ENCODE measurements around the gene ZBTB42.

ZBTB42 gene

DNA sequence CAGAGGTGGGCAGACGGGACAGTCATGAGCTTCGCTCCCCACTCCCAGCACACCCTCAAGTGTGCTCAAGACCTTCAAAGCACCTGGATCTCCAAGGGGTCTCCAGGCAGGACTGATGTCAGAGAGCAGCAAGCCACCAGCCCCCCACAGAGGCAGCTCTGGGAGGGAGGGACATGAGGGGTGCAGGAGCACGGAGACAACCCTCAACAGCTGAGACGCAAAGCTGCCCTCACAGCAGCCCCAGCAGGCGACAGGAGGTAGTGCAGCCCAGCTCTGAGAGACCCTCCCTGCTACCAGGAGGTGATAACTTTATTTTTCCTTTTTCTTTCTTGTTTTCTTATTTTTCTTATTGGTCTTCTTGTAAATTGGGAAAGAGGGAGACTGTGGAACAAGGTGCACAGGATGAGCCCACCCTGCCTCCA lies 30.0 kb upstream of the ZBTB42 start:
- no peaks in the 10 kb centered on the region for H3K9me3 ChIP-seq (ENCODE audit: control insufficient read depth, low read length)
- no peak overlapping the region for H3K4me3 ChIP-seq (ENCODE audit: extremely low read depth, insufficient read depth, low read length, poor library complexity, severe bottlenecking)
- H3K4me1 ChIP-seq (ENCODE audit: control insufficient read depth, insufficient read depth, low read length, poor library complexity, severe bottlenecking) = peaks cover 15% of the 10 kb centered on the region
- H3K27ac ChIP-seq (ENCODE audit: low read depth, low read length, severe bottlenecking) = no peak overlapping the region
- peaks cover 55% of the 10 kb centered on the region for H3K36me3 ChIP-seq (ENCODE audit: control insufficient read depth, insufficient read depth, low read length)
- 86 to 93% methylated on average over 3 to 4 of the region's 5 CpGs for WGBS, 2 experiments (ENCODE audit: insufficient coverage in 2 of 2)

DNA sequence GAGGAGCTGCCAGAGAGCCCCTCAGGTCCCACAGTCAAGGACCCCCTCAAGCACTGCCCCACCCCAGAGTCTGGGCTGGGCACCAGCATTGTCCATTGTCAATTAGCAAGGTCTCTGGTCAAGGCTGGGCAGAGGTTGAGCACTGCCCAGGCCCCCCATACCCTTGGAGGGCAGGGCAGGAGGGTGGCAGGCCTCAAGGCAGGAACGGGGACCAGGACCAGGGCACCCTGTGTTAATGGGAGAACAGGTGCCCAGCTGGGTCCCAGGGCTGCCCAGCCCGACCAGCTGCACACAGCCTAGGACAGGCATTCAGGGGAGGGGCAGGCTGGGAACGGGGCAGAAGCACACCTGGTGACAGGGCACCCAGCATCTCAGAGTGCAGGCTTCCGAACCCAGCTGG lies 29.5 kb upstream of the ZBTB42 start:
- WGBS, 2 experiments (ENCODE audit: insufficient coverage in 2 of 2) = 100% methylated on average over 4 of the region's 4 CpGs
- Histone ChIP-seq H3K4me3 (ENCODE audit: extremely low read depth, insufficient read depth, low read length, poor library complexity, severe bottlenecking) (no peak overlapping the region), H3K27ac (ENCODE audit: low read depth, low read length, severe bottlenecking) (no peak overlapping the region), H3K36me3 (ENCODE audit: control insufficient read depth, insufficient read depth, low read length) (peaks cover 59% of the 10 kb centered on the region), H3K9me3 (ENCODE audit: control insufficient read depth, low read length) (no peaks in the 10 kb centered on the region), H3K4me1 (ENCODE audit: control insufficient read depth, insufficient read depth, low read length, poor library complexity, severe bottlenecking) (peaks cover 15% of the 10 kb centered on the region)

DNA sequence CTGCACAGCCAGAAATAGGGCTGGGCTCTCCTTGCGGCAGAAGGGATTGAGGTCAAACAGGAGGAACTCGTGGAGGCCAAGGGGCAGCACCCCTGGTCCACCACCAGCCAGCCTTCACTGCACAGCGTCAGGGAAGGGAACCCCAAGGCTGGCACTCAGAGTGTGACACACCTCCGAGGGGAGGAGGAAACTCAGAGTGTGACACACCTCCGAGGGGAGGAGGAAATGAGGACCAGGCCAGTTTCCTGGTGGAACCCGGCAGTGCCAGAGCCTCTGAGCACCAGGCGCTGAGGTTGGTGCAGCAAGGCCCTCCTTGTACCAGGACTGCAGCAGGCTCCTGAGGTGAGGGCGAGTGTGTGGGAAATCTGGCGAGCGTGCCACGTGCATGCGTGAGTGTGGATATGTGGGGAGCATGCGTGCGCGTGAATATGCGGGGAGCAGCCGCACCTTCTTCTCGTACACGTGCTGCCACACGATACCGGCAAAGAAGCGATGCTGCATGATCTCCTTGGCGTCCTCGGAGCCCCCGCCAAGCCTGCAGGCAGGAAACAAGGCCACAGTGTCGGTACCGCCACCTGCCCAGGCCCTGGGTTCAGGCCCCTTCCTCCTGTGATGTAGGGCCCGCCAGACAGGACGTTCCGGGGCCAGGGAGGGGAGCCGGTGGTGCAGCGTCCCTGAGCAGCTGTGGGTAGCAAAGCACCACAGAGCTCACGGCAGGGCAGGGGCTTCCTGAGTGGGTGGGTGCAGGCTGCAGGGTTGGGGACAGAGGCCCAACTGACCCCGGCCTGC lies 28.8 kb upstream of the ZBTB42 start:
- H3K36me3 ChIP-seq (ENCODE audit: control insufficient read depth, insufficient read depth, low read length) = peaks cover 66% of the 10 kb centered on the region
- H3K4me3 ChIP-seq (ENCODE audit: extremely low read depth, insufficient read depth, low read length, poor library complexity, severe bottlenecking) = no peak overlapping the region
- H3K9me3 ChIP-seq (ENCODE audit: control insufficient read depth, low read length) = no peaks in the 10 kb centered on the region
- H3K4me1 ChIP-seq (ENCODE audit: control insufficient read depth, insufficient read depth, low read length, poor library complexity, severe bottlenecking) = peaks cover 15% of the 10 kb centered on the region
- 97 to 98% methylated on average over 29 to 34 of the region's 34 CpGs for WGBS, 2 experiments (ENCODE audit: insufficient coverage in 2 of 2)
- H3K27ac ChIP-seq (ENCODE audit: low read depth, low read length, severe bottlenecking) = no peak overlapping the region

DNA sequence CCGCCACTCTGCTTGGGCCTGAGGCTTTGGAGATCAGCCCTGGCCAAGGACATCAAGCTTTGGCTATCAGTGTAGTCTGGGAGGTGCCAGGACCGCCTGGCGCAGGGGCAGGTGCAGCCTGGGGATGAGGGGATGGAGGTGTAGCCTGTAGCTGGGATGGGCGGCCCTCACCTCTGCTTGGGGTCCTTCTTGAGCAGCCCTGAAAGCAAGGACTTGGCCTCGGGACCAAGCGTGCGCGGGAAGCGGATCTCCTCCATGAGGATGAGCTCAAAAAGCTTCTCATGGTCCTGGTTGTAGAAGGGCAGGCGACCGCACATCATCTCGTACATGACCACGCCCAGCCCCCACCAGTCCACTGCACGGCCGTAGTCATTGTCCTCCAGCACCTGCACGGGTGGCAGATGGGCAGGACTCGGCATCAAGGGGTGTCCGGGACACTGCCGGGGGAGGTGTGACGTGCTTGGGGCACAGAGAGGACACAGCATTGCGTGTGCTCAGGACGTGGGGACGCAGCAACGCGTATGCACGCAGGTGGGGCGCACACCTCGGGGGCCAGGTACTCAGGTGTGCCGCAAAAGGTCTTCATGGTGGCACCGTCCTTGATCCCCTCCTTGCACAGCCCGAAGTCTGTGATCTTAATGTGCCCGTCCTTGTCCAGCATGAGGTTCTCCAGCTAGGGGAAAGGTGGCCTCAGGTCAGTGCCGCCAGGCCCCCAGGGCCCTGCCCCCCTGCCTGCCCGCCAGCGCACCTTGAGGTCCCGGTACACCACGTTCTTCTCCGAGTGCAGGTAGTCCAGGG lies 28.0 kb upstream of the ZBTB42 start:
- Histone ChIP-seq H3K27ac (ENCODE audit: low read depth, low read length, severe bottlenecking) (no peak overlapping the region), H3K9me3 (ENCODE audit: control insufficient read depth, low read length) (no peaks in the 10 kb centered on the region), H3K4me3 (ENCODE audit: extremely low read depth, insufficient read depth, low read length, poor library complexity, severe bottlenecking) (no peak overlapping the region), H3K4me1 (ENCODE audit: control insufficient read depth, insufficient read depth, low read length, poor library complexity, severe bottlenecking) (peaks cover 15% of the 10 kb centered on the region), H3K36me3 (ENCODE audit: control insufficient read depth, insufficient read depth, low read length) (peaks cover 71% of the 10 kb centered on the region)
- WGBS, 2 experiments (ENCODE audit: insufficient coverage in 2 of 2) = 97 to 98% methylated on average over 32 to 38 of the region's 38 CpGs

DNA sequence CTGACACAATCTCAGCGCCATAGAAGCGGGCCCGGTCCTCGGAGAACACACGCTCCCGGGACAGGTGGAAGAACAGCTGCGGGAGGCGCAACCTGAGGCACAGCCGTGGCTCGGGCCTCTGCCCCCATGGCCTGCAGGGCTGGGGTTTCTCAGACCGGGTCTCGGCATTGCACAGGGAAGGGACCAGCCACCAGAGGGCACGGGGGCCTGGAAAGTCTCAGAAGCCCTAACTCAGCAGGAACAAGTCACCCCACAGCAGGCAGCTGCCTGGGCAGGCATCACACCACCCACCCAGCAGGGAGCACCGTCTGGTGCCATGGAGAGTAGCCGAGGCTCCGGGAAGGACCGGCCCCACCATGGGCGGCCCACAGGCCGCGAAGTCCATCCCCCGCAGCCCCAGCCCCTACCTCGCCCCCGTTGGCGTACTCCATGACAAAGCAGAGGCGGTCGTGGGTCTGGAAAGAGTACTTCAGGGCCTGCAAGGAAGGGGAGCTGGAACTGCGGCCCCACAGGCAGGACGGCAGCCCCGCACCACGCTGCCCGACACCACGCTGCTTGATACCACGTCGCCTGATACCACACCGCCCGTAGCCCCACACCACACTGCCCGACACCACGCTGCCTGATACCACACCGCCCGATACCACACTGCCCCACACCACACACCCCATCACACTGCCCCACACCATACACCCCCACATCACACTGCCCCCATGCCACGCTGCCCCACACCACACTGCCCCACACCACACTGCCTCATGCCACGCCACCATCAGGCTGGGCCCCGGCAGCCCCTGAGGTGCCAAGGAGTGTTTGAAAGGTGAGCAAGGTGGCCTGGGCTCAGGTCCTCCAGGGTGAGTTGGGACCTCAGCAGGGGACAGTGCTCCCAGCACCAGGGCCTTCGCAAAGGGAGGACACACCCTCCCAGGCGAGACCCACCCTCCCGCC lies 27.1 kb upstream of the ZBTB42 start:
- no peak overlapping the region for H3K27ac ChIP-seq (ENCODE audit: low read depth, low read length, severe bottlenecking)
- WGBS, 2 experiments (ENCODE audit: insufficient coverage in 2 of 2) = 93 to 95% methylated on average over 37 to 40 of the region's 46 CpGs
- H3K4me3 ChIP-seq (ENCODE audit: extremely low read depth, insufficient read depth, low read length, poor library complexity, severe bottlenecking) = no peak overlapping the region
- peaks cover 15% of the 10 kb centered on the region for H3K4me1 ChIP-seq (ENCODE audit: control insufficient read depth, insufficient read depth, low read length, poor library complexity, severe bottlenecking)
- H3K36me3 ChIP-seq (ENCODE audit: control insufficient read depth, insufficient read depth, low read length) = peaks cover 68% of the 10 kb centered on the region
- H3K9me3 ChIP-seq (ENCODE audit: control insufficient read depth, low read length) = no peaks in the 10 kb centered on the region

DNA sequence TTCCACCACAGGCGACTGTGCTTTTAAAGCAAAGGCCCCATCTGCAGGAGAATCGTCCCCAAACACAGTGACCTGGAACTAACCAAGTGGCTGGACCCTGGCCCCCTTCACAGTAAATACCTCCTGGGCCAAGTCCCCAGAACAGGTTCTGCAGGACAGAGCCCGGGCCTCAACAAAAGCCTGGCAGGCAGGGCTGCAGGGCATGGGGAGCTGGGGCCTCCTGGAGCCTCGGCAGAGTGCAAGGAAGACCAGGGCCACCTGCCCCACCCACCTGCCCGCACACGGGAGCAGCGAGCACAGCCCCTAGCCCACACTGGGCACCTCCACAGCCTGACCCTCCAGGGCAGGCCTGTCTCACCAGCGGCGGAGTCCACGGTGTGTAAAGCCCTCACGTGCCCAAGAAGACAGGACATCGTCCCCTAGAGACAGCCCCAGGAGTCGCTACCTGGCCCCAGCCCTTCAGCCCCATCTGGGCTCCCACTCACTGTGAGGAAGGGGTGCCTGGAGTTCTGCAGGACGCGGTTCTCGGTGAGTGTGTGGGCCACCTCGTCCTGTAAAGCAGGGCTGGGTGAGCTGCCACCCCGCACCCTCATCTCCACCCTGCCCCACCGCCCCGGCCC lies 26.3 kb upstream of the ZBTB42 start:
- WGBS, 2 experiments (ENCODE audit: insufficient coverage in 2 of 2) = 91 to 96% methylated on average over 16 to 19 of the region's 20 CpGs
- Histone ChIP-seq H3K4me1 (ENCODE audit: control insufficient read depth, insufficient read depth, low read length, poor library complexity, severe bottlenecking) (peaks cover 8% of the 10 kb centered on the region), H3K36me3 (ENCODE audit: control insufficient read depth, insufficient read depth, low read length) (peaks cover 71% of the 10 kb centered on the region), H3K9me3 (ENCODE audit: control insufficient read depth, low read length) (no peaks in the 10 kb centered on the region), H3K4me3 (ENCODE audit: extremely low read depth, insufficient read depth, low read length, poor library complexity, severe bottlenecking) (no peak overlapping the region), H3K27ac (ENCODE audit: low read depth, low read length, severe bottlenecking) (no peak overlapping the region)

DNA sequence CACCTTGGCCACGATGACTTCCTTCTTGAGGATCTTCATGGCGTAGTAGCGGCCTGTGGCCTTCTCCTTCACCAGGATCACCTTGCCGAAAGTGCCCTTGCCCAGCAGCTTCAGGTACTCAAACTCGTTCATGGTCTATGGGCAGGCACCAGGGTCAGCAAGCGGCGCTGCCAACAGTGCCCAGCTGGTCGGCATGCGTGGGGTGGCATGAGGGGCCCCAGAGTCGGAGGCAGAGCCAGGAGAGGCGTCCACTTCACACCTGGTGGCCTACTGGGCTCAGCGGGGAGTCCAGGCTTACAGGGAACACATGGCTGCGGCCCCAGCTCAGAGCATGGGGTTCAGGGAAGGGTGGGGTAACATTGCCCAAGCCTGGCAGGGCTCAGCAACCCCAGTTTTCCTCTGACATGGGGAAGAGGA lies 25.8 kb upstream of the ZBTB42 start:
- Histone ChIP-seq H3K4me1 (ENCODE audit: control insufficient read depth, insufficient read depth, low read length, poor library complexity, severe bottlenecking) (peaks cover 3% of the 10 kb centered on the region), H3K4me3 (ENCODE audit: extremely low read depth, insufficient read depth, low read length, poor library complexity, severe bottlenecking) (no peak overlapping the region), H3K36me3 (ENCODE audit: control insufficient read depth, insufficient read depth, low read length) (peaks cover 76% of the 10 kb centered on the region), H3K9me3 (ENCODE audit: control insufficient read depth, low read length) (no peaks in the 10 kb centered on the region), H3K27ac (ENCODE audit: low read depth, low read length, severe bottlenecking) (no peak overlapping the region)
- WGBS, 2 experiments (ENCODE audit: insufficient coverage in 2 of 2) = 95 to 97% methylated on average over 13 of the region's 13 CpGs

DNA sequence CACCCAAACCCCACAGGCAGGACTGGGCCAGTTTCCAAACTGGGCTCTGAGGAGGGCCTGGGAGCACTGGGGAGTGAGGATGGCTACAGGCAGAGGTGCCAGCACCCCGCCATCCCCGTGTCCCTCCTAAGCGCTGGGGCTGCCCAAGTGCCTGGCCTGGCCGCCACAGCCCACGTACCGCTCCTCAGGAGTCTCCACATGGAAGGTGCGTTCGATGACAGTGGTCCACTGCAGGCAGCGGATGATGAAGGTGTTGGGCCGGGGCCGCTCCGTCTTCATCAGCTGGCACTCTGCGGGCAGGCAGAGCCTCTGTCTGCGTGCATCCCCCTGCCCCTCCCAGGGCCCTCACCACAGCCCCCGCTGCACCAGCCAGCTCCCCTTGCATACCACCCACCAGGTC lies 24.4 kb upstream of the ZBTB42 start:
- Histone ChIP-seq H3K36me3 (ENCODE audit: control insufficient read depth, insufficient read depth, low read length) (peaks cover 77% of the 10 kb centered on the region), H3K4me3 (ENCODE audit: extremely low read depth, insufficient read depth, low read length, poor library complexity, severe bottlenecking) (no peak overlapping the region)

DNA sequence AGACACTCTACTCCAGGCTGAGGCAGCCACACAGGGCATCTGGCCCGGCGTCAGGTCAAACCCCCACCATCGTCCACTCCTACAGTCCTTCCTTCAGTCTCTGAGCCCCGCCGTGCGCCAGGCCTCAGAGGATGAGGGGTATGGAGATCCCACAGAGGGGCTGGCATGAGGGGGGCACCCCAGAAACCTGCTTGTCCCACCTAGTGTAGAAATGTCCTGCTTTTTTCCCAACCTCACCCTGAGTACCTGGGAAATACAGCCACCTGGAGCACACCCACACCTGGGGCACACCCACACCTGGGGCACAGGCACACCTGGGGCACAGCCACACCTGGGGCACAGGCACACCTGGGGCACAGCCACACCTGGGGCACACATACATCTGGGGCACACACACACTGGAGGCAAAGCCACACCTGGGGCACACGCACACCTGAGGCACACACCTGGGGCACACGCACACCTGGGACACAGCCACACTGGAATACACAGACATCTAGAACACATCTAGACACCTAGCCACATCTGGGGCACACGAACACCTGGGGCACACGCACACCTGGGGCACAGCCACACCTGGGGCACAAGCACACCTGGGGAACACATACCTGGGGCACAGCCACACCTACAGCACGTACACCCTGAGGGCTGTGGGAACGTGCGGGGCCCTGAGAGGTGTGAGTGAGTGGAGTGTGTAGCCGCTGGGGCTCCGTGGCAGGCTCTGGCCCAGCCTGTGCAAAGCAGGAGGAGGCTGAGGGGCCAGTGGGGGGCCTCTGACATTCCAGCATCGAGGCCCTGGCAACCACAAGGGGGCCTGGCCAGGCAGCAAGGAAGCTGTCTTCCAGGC lies 23.7 kb upstream of the ZBTB42 start:
- WGBS, 2 experiments (ENCODE audit: insufficient coverage in 2 of 2) = 86 to 91% methylated on average over 8 to 12 of the region's 16 CpGs
- Histone ChIP-seq H3K36me3 (ENCODE audit: control insufficient read depth, insufficient read depth, low read length) (peaks cover 73% of the 10 kb centered on the region), H3K27ac (ENCODE audit: low read depth, low read length, severe bottlenecking) (peak overlapping the region; percentile 16)

More for the DNA sequence above, 24.4 kb upstream of the ZBTB42 start:
- WGBS, 2 experiments (ENCODE audit: insufficient coverage in 2 of 2) = 97 to 98% methylated on average over 15 of the region's 15 CpGs
- no peaks in the 10 kb centered on the region for H3K4me1 ChIP-seq (ENCODE audit: control insufficient read depth, insufficient read depth, low read length, poor library complexity, severe bottlenecking)
- H3K9me3 ChIP-seq (ENCODE audit: control insufficient read depth, low read length) = no peaks in the 10 kb centered on the region
- no peak overlapping the region for H3K27ac ChIP-seq (ENCODE audit: low read depth, low read length, severe bottlenecking)

More for the DNA sequence above, 23.7 kb upstream of the ZBTB42 start:
- Histone ChIP-seq H3K4me3 (ENCODE audit: extremely low read depth, insufficient read depth, low read length, poor library complexity, severe bottlenecking) (no peak overlapping the region), H3K9me3 (ENCODE audit: control insufficient read depth, low read length) (no peaks in the 10 kb centered on the region), H3K4me1 (ENCODE audit: control insufficient read depth, insufficient read depth, low read length, poor library complexity, severe bottlenecking) (no peaks in the 10 kb centered on the region)

Measured in mesodermal cell (in vitro differentiated cells).